ENCODE measurements around the gene TMEM271.
"Not testable (repeated sequence)": the region's sequence is repeated elsewhere in the genome, so short reads cannot be mapped to it uniquely, and the experiment has no call there.

Gene TMEM271

DNA sequence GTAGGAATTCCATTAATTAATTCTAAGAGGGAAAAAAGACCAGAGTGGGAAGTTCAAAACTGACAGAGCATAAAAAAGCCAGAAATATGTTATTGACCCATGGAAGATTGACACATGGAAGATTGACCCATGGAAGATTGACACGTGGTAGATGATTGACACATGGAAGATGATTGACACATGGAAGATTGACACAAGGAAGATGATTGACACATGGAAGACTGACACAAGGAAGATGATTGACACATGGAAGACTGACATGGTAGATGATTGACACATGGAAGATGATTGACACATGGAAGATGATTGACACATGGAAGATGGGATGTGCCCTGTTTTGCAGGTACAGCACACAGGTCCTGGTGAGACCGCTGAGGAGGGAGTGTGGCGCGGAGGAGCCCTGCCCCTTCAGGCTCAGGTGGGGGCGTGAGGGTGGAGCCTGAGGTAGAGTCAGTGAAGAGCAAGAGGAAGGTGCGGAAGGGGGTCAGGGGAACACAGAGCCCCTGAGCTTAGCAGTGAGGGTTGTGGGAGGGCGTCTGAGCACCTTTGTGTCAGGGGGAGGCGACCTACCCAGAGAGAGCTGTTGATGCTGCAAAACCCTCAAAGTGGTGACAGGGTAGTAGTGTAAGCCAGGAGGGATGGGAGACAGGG is 33.4 kb upstream of the TMEM271 start:
- no peak for DNase-seq

DNA sequence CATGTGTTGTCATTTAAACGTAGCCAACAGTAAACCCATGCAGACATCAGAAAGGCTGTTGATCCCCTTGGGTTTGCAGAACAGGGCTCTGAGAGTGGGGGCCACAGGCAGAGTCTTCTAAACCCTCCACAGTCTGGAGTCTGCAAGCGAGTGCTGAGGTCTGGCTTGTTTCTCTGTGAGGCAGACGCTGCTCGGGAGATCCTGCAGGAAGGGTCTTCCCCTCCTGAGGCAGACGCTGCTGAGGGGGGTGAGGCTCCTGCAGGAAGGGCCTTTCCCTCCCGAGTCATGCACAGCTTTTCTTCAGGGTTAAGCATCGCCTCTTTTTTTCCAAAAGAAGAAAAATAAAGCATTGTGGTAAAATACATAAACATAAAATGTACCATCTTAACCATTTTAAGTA is 32.1 kb upstream of the TMEM271 start:
- DNase-seq: no peak

DNA sequence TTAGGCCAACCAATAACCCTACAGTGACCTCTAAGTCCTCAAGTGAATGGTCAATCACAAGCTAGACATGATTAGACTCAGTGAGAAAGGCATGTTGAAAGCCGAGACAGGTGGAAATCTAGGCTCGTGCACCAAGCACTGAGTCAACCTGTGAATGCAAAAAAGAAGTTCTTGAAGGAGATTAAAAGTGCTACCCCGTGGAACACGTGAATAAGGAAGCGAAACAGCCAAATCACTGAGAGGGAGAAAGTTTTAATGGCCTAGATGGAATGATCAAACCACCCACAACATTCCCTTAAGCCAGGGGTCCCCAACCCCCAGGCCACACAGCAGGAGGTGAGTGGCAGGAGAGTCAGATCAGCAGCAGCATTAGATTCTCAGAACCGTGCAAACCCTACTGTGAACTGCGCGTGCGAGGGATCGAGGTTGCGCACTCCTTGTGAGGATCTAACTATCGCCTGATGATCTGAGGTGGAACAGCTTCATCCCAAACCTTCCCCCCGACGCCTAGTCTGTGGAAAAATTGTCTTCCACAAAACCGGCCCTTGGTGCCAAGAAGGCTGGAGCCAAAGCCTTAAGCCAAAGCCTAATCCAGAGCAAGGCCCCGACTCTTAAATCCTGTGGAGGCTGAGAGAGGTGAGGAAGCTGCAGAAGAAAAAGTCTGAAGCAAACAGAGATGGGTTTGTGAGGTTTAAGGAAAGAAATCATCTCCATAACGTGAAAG is 29.8 kb upstream of the TMEM271 start:
- DNase-seq: no peak

DNA sequence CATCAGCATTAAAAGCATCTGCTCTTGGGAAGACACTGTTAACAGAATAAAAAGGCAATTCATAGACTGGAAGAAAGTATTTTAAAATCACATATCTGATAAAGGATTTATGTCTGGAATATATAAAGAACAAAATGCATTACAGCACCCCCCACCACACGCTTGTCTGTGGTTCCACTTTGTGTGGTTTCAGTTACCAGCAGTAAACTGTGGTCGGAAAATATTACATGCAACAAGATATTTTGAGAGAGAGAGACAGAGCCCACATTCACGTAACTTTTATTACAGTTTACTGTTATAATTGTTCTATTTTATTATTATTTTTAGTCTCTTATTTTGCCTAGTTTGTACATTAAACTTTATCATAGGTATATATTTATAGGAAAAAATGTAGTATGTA is 28.0 kb upstream of the TMEM271 start:
- DNase-seq: no peak

DNA sequence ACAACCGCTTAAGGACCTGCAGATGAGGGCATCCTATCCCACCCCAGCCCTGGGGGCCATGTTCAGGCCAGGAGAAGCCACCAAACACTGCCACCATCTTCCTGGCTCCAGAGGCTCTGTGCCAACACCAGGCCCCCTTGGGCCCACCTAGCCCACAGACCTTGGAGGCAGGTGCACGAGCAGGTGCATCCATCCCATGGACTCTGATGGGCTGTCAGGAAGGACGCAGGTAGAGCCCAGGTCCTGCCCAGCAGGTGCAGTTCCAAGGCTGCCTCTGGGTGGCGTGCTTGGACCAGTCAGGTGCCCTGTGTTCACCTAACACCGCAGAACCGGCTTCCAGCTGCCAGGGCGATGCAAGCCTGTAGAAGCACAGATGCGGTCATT is 26.5 kb upstream of the TMEM271 start:
- peak; percentile 49 to 92 (median 64) for DNase-seq

DNA sequence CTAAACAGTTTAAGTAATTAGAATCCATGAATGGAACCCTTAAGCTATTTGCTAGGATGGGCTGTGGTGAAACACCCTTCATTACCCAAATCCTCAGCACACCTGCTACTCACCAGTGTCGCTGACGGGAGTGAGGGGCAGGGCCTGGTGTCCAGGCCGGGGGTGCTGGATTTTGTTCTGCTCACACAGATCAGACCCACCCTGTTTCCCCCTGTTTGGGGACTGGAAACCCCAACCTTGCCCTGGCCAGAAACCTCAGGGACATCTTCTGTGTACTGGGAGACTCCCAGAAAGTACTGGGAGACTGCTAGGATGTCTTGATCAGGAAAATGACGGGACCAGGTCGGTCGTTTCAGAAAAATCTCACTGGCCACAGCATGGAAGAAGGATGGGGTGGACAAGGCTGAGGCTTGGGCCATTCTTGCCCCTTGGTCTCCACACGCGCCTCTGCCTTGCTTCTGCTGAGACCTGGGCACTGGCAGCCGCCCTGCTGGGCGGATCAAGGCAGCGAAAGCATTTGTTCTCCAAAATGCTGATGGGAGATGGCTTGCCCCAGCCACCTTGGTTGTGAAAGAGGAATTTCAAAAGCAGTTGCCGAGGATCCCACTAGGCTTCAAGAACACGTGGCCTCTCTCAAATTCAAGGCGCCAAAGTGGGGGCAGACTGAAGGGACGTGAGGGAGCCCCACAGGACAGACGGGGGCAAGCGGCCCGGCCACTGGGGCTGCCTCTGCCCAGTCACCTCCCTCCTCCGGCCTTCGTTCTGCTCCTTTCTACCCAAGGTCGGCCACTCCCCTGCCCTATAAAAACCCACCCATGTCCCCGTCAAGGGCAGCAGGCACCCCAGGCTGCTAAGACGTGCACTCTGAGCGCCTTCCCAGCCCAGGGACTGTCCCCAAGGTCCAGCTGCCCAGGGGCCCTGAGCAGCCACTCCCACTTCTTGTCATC is 25.8 kb upstream of the TMEM271 start:
- DNase-seq: no peak

DNA sequence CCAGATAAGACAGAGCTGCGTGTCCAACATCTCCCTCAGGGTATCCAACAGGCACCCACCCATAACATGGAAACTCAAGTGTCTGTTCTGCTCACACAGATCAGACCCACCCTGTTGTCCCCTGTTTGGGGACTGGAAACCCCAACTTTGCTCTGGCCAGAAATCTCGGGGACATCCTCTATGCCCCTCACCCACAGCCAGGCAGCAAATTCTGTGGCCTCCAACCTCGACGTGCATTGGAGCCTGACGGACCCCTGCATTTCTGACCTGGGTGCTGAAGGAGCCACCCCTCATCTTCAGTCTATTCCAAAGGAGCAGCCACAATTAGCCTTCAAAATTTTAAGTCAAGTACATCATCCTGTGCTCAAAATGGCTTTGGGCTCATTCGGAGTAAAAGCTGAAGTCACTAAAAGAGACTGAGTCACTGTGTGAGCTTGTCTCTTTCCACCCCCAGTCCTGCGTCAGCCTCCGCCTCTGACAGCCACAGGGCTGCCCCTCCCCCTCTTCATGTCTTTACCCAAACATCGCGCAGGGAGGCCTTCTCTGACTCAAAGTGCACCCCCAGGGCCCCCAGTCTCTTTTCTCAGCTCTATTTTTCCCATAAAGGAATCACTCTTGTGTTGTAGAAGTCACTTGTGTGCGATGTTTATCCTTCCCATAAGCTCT is 24.9 kb upstream of the TMEM271 start:
- no peak for DNase-seq

DNA sequence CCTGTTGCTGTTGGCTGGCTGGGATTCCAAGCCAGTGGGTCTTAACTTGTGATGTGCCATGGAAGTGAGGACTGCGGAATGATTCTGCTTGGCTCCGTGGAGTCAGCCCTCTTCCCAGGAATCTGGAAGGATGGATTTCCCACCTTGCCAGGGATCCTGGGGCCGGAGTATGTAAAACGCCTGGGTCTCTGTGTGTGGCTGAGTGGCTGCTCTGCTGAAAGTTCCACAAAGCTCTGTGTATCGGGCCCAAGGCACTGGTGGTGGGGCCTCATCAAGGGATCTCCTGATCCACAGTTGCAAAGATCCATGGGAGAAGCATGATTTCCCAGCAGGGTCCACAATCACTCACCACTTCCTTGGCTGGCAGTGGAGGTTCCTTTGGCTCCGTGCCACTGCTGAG is 24.1 kb upstream of the TMEM271 start:
- DNase-seq: no peak

DNA sequence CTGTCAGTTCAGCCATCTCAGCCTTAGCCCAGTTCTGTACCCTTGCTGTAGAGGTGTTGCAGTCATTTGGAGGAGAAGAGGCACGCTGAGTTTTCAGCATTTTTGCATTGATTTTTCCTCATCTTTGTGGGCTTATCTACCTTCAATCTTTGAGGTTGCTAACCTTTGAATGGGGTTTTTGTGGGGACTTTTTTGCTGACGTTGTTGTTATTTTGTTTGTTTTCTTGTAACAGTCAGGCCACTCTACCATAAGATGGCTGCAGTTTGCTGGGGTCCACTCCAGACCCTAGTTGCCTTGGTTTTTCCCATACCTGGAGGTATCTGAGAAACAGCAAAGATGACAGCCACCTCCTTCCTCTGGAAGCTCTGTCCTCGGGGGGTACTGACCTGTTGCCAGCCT is 22.8 kb upstream of the TMEM271 start:
- no peak for DNase-seq

DNA sequence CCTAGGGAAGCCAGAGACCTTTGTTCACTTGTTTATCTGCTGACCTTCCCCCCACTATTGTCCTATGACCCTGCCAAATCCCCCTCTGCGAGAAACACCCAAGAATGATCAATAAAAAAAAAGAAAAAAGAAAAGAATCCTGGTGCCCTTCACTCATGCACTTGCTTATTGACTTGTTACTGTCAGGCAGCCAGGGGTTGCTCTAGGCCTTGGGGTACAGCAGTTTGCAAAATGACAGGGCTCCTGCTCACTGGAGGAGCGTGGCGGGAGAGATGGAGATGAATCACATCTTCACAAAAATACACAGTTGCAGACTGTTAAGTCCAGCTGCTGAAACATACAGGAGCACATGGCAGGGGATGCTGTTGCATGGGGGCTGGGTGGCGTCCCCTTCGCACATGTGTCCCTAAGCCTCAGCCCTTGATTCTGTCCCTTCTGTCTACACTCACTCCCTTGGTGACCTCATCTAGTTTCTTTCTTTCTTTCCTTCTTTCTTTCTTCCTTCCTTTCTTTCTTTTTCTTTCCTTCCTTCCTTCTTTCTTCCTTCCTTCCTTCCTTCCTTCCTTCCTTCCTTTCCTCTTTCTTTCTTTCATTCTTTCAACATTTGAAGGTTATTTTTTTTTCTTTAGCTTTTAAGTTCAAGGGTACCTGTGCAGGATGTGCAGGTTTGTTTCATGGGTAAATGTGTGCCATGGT is 16.9 kb upstream of the TMEM271 start:
- no peak for DNase-seq

DNA sequence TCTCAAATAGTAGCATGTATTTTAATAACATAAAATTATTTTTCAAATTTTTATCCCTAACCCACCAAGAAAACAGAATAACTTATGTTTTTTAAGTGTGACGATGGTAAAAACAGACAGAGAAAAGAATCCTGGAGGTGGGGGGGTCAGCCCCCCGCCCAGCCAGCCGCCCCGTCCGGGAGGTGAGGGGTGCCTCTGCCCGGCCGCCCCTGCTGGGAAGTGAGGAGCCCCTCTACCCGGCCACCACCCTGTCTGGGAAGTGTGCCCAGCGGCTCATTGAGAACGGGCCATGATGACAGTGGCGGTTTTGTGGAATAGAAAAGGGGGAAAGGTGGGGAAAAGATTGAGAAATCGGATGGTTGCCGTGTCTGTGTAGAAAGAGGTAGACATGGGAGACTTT is 16.1 kb upstream of the TMEM271 start:
- DNase-seq: not testable (repeated sequence)

DNA sequence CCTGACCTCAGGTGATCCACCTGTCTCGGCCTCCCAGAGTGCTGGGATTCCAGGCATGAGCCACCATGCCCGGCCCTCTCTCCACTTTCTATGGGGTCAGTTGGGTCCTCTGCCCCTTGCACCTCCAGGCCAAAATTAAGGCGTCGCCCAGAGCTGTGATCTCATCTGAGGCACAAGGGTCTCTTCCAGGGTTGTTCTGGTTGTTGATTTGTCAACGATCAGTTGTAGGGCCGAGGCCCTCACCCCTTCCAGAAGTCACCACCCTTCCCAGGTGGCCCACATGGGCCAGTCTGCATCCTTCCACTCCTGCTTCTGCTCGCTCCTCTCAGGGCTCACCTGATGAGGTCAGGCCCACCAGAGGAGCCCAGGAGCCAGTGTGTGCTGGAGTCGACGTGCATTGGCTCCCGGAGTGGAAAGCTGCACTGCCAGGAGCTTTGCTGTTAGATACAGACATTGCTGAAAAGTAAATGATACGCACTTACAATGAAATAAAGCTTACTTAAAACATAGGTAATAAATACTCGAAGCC is 14.3 kb upstream of the TMEM271 start:
- no peak for DNase-seq

DNA sequence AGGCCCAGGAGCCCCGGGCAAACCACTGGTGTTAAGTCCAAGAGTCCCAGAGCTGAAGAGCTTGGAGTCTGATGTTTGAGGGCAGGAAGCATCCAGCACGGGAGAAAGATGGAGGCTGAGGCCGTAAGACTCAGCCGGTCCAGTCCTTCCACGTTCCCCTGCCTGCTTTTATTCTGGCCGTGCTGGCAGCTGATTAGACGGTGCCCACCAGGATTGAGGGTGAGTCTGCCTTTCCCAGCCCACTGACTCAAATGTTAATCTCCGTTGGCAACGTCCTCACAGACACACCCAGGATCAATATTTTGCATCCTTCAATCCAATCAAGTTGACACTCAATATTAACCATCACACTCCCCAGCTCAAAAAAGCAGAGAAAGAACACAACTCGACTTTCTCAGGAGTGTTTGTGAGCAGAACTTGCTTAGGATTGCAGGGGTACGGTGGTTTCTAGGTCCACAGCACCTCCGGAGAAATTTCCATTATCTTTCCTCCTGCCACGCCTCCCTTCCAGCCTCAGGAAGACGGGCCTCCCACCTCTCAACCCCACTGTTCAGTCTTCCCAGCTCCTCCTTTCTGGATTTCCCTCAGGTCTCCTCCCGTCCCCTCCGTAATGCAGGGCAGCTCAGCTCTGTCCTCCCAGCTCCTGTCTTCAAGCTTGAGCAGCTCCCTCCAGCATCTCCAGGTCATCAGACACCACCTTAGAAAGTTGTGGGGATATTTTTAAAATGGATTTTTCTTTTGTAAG is 13.3 kb upstream of the TMEM271 start:
- no peak for DNase-seq

DNA sequence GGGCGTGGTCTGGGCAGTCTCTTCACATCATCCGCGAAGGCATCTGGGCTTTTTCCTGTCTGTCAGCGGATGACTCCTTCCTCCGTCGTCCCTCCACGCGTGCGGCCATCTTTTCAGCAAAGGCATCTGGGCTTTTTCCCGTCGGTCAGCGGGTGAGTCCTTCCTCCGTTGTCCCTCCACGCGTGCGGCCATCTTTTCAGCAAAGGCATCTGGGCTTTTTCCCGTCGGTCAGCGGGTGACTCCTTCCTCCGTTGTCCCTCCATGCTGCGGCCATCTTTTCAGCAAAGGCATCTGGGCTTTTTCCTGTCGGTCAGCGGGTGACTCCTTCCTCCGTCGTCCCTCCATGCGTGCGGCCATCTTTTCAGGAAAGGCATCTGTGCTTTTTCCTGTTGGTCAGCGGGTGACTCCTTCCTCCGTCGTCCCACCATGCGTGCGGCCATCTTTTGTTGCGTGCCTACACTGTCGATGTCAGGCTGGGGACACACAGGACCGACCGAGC is 12.3 kb upstream of the TMEM271 start:
- no peak for DNase-seq

DNA sequence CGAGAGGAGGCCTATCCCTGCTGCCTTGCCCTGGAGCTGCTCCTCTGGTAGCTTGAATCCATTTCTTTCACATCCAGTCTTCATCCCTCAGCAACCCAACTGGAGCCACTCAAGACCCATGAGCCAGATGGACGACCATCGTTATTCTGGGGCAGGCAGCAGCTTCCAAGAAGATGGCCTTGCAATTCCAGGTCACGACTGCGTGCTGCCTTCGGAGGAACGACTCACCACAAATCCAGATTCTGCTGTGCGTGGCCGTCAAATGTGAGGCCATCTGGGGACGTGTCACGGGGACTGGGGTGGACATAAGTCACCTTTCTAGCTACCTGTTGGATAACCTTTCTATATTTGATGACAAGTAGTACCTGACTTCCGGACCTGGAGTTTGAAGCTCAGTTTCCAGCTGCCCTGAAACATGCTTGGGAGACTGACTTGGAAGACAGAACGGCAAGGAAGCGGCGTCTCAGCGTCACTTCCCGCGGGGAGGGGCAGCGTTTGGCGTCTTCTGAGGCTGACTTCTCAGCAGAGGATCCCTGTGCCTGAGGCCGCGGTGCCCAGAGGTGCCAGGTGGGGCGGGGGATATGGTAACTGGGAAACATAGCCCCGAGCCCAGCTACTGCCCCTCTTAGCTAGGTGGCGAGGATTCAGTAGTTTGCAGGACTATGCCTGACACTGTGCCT is 11.7 kb upstream of the TMEM271 start:
- DNase-seq: no peak

DNA sequence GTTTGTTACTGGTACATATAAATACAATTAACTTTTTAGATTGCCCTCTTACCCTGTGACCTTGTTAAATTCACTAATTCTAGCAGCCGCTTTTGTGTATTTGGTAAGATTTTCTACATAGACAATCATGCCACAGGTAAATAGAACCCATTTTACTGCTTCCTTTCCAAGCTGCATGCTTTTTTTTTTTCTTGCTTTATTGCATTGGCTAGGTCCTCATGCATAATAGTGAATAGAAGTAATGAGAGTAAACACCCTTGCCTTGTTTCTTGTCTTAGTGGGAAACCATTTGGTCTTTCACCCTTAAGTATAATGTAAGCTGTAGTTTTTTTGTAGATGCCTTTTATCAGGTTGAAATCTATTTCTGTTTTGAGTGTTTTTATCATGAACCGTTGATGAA is 7.7 kb upstream of the TMEM271 start:
- DNase-seq: no peak

DNA sequence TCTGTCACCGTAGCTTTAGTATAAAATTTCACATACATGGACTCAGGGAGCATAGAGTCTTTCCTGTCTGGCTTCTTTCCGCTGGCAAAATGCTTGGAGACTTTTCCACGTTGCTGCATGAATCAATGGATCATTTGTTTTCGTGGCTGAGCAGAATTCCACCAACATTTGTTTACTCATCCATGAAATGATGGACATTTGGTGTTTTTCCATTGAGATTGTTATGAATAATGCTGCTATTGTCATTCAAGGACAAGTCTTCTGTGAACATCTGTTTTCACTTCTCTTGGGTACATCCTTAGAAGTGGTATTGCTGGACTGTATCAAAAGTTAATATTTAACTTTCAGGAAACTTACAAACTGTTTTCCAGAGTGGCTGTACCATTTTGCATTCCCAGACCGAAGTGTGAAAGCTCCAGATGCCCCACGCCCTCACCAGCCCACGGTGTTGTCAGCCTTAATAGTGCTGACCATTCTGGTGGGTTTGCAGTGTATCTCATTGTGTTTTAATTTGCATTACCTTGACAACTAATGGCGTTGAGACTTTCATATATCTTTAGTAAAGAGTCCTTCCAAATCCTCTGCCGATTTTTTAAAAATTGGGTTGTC is 5.8 kb upstream of the TMEM271 start:
- DNase-seq: no peak

DNA sequence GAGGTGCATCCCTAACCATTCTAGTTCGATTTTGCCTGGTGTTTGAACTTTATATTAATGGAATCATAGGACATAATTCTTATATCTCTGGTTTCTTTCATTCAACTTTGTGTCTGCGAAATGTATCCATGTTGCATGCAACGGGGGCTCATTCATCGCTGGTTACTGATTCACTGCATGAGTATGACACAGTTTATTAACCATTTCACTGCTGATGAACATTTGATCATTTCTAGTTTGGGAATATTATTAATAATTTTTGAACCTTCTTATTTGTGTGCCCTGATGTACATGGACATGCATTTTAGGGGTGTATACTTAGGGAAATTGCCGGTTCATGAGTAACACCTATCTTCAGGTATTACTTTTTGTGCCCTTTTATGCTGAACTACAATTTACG is 5.1 kb upstream of the TMEM271 start:
- no peak for DNase-seq

DNA sequence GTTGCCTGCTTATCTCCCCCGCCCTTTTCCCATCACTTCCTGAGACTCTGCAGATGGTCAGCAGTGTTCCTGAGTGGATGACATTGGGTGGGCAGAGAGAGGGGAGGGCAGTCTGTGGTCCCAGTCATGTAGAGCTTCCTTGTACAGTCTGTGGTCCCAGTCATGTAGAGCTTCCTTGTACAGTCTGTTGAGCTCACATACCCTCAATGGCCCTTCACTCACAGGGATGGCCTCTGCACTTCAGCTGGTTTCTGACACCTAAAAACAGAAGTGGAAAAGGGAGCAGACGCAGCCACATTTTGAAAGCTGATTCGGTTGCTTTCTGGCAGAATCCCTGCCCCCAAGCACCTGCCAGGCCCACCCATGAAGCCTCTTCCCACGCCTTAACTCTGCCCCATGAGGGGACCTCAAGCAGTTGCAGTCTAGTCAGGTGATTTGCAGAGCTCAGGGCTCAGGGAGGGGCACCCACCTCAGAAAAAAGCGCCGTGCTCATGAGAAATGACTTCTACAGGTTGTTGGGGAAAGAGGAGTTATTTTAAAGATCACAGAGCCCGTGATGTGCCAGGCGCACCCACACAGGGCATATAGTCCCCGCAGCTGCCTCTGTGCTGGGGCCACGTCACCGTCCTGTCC is 3.6 kb upstream of the TMEM271 start:
- DNase-seq: peak in 2 of 3 experiments; percentile 4 to 76

Measured in NCI-H1417 (cell line).